ENCODE measurements around the gene PRR14L.

Gene PRR14L

DNA sequence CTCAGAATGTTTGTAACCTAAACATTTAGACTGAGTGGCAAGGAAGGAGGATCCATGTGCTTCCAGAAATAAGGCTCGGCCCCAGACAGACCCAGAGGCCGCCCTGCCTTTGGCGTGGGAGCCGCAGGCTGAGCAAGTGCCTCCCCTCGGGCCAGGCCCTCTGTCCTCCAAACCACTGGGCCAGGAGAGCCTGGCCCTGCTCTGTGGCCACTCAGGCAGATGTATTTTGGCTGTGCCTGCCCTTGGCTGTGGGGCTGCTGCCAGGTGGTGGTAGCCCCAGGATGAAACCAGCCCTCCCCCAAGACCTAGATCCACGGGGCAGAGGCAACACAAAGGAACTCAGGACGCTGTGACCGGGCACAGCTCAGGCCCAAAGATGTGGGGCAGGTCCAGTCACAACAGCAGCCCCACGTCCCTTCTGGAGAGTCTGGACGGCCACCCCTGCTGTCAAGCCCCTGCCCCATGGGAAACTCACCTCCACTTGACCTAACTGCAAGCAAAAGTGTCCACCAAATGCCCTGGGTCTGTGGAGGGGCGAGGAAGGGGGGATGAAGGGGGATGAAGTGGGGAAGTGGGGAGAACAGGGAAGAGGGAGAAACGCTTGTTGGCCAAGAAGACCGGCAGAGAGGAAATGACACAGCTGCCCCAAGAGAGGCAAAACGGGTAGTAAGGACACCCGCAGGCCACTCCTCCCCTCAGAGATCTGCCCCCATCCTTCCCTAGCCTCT, 111.9 kb downstream of the PRR14L start:
- Histone ChIP-seq H3K4me1 (ENCODE audit: control insufficient read depth, insufficient read depth, low read length, poor library complexity, severe bottlenecking) (peaks cover 8% of the 10 kb centered on the region), H3K36me3 (ENCODE audit: control insufficient read depth, insufficient read depth, low read length) (peaks cover 9% of the 10 kb centered on the region), H3K27ac (ENCODE audit: low read depth, low read length, severe bottlenecking) (peak overlapping the region; percentile 5), H3K4me3 (ENCODE audit: extremely low read depth, insufficient read depth, low read length, poor library complexity, severe bottlenecking) (no peak overlapping the region), H3K9me3 (ENCODE audit: control insufficient read depth, low read length) (no peaks in the 10 kb centered on the region)
- WGBS, 2 experiments (ENCODE audit: insufficient coverage in 2 of 2), result 91 to 96% methylated on average over 12 to 13 of the region's 15 CpGs

- Histone ChIP-seq H3K9me3 (ENCODE audit: control insufficient read depth, low read length) (no peaks in the 10 kb centered on the region), H3K27ac (ENCODE audit: low read depth, low read length, severe bottlenecking) (peak overlapping the region; percentile 5), H3K4me1 (ENCODE audit: control insufficient read depth, insufficient read depth, low read length, poor library complexity, severe bottlenecking) (peaks cover 8% of the 10 kb centered on the region), H3K36me3 (ENCODE audit: control insufficient read depth, insufficient read depth, low read length) (peaks cover 4% of the 10 kb centered on the region), H3K4me3 (ENCODE audit: extremely low read depth, insufficient read depth, low read length, poor library complexity, severe bottlenecking) (no peak overlapping the region)
- WGBS, 2 experiments (ENCODE audit: insufficient coverage in 2 of 2), result 87 to 91% methylated on average over 8 to 9 of the region's 10 CpGs
Observed at GRCh38 chr22:31637447-31637890, 112.5 kb downstream of the PRR14L start.

DNA sequence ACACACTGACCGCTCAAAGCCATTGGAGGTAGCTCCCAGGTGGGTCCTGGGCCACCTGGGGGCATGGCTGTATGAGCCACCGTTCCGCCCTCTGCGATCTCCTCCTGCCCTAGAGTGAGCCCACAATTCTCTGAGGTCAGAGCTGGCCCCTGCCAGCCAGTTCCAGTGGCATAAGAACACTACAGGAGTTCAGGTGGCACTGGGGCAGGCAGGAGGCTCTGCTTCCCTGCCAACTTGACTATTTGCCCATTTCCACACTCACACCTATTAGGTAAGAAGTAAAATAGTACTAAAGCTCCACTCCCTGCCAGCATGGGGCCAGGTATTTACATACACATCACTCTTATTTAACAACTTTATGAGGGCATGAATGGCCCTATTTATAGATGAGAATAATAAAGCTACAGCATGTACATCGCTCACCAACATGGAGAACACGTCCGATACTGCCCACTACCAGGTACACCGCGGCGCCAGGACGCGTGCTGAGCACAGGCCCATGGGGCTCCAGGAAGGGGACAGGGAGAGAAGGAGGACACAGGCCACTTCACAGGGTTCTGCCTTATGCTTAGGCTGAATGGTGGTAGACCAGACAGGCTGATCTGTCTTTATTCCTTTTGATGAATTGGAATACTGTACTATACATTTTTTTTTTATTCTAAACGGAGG, 114.2 kb downstream of the PRR14L start:
- no peak overlapping the region for H3K4me3 ChIP-seq (ENCODE audit: extremely low read depth, insufficient read depth, low read length, poor library complexity, severe bottlenecking)
- H3K4me1 ChIP-seq (ENCODE audit: control insufficient read depth, insufficient read depth, low read length, poor library complexity, severe bottlenecking), result peaks cover 8% of the 10 kb centered on the region
- no peaks in the 10 kb centered on the region for H3K9me3 ChIP-seq (ENCODE audit: control insufficient read depth, low read length)
- H3K36me3 ChIP-seq (ENCODE audit: control insufficient read depth, insufficient read depth, low read length), result peaks cover 3% of the 10 kb centered on the region
- H3K27ac ChIP-seq (ENCODE audit: low read depth, low read length, severe bottlenecking), result no peak overlapping the region
- 89 to 95% methylated on average over 11 of the region's 13 CpGs for WGBS, 2 experiments (ENCODE audit: insufficient coverage in 2 of 2)

DNA sequence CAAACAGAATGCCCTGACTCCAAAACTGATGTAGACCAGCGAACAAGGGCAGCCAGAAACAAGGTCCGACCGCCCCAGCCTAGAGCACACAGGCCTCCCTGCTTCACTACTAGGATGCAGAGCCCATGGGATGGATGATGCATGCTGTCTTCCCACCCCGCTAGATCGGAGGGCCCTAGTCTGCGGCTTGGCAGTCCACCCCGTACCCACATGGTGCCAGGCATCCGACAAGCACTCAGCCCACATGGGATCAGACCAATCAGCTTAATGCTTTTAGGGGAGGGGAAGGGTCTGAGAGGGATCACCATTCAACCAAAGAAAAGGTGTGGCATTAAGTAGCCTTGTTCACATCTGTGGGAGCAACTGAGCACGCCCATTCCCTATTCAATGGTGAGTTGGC, 118.5 kb downstream of the PRR14L start:
- Histone ChIP-seq H3K9me3 (ENCODE audit: control insufficient read depth, low read length) (no peaks in the 10 kb centered on the region), H3K4me1 (ENCODE audit: control insufficient read depth, insufficient read depth, low read length, poor library complexity, severe bottlenecking) (peaks cover 13% of the 10 kb centered on the region), H3K36me3 (ENCODE audit: control insufficient read depth, insufficient read depth, low read length) (peaks cover 21% of the 10 kb centered on the region), H3K27ac (ENCODE audit: low read depth, low read length, severe bottlenecking) (peak overlapping the region; percentile 92), H3K4me3 (ENCODE audit: extremely low read depth, insufficient read depth, low read length, poor library complexity, severe bottlenecking) (peak overlapping the region; percentile 82)
- 84 to 86% methylated on average over 6 to 9 of the region's 9 CpGs for WGBS, 2 experiments (ENCODE audit: insufficient coverage in 2 of 2)
